ENCODE results near the gene PLPP4.

PLPP4 gene

GRCh38 chr10:120475844-120476791 lies 19.1 kb downstream of the PLPP4 start:
- no peaks in the 10 kb centered on the region for H3K79me2 ChIP-seq (ENCODE audit: insufficient read depth, low read length)
- H4K20me1 ChIP-seq (ENCODE audit: low read depth, low read length), result no peaks in the 10 kb centered on the region
- no peak overlapping the region for H3K4me2 ChIP-seq (ENCODE audit: low read depth, low read length, poor library complexity, severe bottlenecking)
- H3F3A ChIP-seq (ENCODE audit: insufficient read depth), result no peaks in the 10 kb centered on the region
- H3K9ac ChIP-seq (ENCODE audit: low read length), result no peak overlapping the region
- no peak overlapping the region for H2AFZ ChIP-seq (ENCODE audit: low read depth, low read length, severe bottlenecking)
- no peaks in the 10 kb centered on the region for H3K36me3 ChIP-seq (ENCODE audit: low read length)
- no peaks in the 10 kb centered on the region for H3K9me3 ChIP-seq (ENCODE audit: insufficient read depth, low read length)
- no peaks in the 10 kb centered on the region for H3K9me2 ChIP-seq (replicated peaks; ENCODE audit: insufficient read depth, low read length)
- H3K4me3 ChIP-seq (ENCODE audit: insufficient read depth, low read length, poor library complexity, severe bottlenecking), result no peak overlapping the region
- no peak for TF ChIP-seq CTCF (IDR thresholded peaks at IDR 0.05; ENCODE audit: insufficient read depth, low read length, poor library complexity, severe bottlenecking)
- no peak for TF ChIP-seq EZH2phosphoT487 (conservative IDR thresholded peaks at IDR 0.05; ENCODE audit: low read length)
- 0 out of 2 replicates have a peak, but pooled peaks cover 3% of the 10 kb centered on the region for H3K27me3 ChIP-seq (ENCODE audit: low read length)
- H3K27ac ChIP-seq (ENCODE audit: low read depth, low read length), result no peak overlapping the region

GRCh38 chr10:120477021-120477742 lies 20.2 kb downstream of the PLPP4 start:
- Histone ChIP-seq H3K4me3 (ENCODE audit: insufficient read depth, low read length, poor library complexity, severe bottlenecking) (no peak overlapping the region), H3F3A (ENCODE audit: insufficient read depth) (no peaks in the 10 kb centered on the region), H3K36me3 (ENCODE audit: low read length) (no peaks in the 10 kb centered on the region), H4K20me1 (ENCODE audit: low read depth, low read length) (no peaks in the 10 kb centered on the region), H3K27ac (ENCODE audit: low read depth, low read length) (no peak overlapping the region), H3K9me2 (replicated peaks; ENCODE audit: insufficient read depth, low read length) (no peaks in the 10 kb centered on the region), H3K4me2 (ENCODE audit: low read depth, low read length, poor library complexity, severe bottlenecking) (no peak overlapping the region), H3K27me3 (ENCODE audit: low read length) (0 out of 2 replicates have a peak, but pooled peaks cover 2% of the 10 kb centered on the region), H3K79me2 (ENCODE audit: insufficient read depth, low read length) (no peaks in the 10 kb centered on the region), H3K9ac (ENCODE audit: low read length) (no peak overlapping the region), H3K9me3 (ENCODE audit: insufficient read depth, low read length) (no peaks in the 10 kb centered on the region), H2AFZ (ENCODE audit: low read depth, low read length, severe bottlenecking) (no peak overlapping the region)
- no peak for TF ChIP-seq CTCF (IDR thresholded peaks at IDR 0.05; ENCODE audit: insufficient read depth, low read length, poor library complexity, severe bottlenecking)
- TF ChIP-seq EZH2phosphoT487 (conservative IDR thresholded peaks at IDR 0.05; ENCODE audit: low read length), result no peak

- H3K4me3 ChIP-seq (ENCODE audit: insufficient read depth, low read length, poor library complexity, severe bottlenecking), result no peak overlapping the region
- TF ChIP-seq EZH2phosphoT487 (conservative IDR thresholded peaks at IDR 0.05; ENCODE audit: low read length) (no peak), CTCF (IDR thresholded peaks at IDR 0.05; ENCODE audit: insufficient read depth, low read length, poor library complexity, severe bottlenecking) (no peak)
- H4K20me1 ChIP-seq (ENCODE audit: low read depth, low read length), result no peaks in the 10 kb centered on the region
- H3K27me3 ChIP-seq (ENCODE audit: low read length), result no peaks in the 10 kb centered on the region
- no peaks in the 10 kb centered on the region for H3K9me3 ChIP-seq (ENCODE audit: insufficient read depth, low read length)
- no peaks in the 10 kb centered on the region for H3K9me2 ChIP-seq (replicated peaks; ENCODE audit: insufficient read depth, low read length)
- no peak overlapping the region for H3K27ac ChIP-seq (ENCODE audit: low read depth, low read length)
- no peak overlapping the region for H3K9ac ChIP-seq (ENCODE audit: low read length)
- H3K36me3 ChIP-seq (ENCODE audit: low read length), result no peaks in the 10 kb centered on the region
- H2AFZ ChIP-seq (ENCODE audit: low read depth, low read length, severe bottlenecking), result no peak overlapping the region
- no peaks in the 10 kb centered on the region for H3F3A ChIP-seq (ENCODE audit: insufficient read depth)
- H3K4me2 ChIP-seq (ENCODE audit: low read depth, low read length, poor library complexity, severe bottlenecking), result no peak overlapping the region
- H3K79me2 ChIP-seq (ENCODE audit: insufficient read depth, low read length), result no peaks in the 10 kb centered on the region
Observed at GRCh38 chr10:120477743-120478141, 20.7 kb downstream of the PLPP4 start.

Measured in SU-DHL-6 (cell line).